GM12878 (cell line): ENCODE results near the gene PLD4.
"Not testable (repeated sequence)": the region's sequence is repeated elsewhere in the genome, so short reads cannot be mapped to it uniquely, and the experiment has no call there.

Experiments
- EZH2 ChIP-seq: IDR thresholded peaks from 2 replicates; pipeline ENCODE4 v1.6.1; 2012; ENCODE audit warnings: low read depth, mild to moderate bottlenecking, control low read depth, inconsistent platforms, low read length, borderline replicate concordance; ENCODE audit not compliant: control insufficient read depth
- FOXK2 ChIP-seq: fragments of 450-650 bp; IDR thresholded peaks from 2 replicates; pipeline ENCODE4 v1.6.1; 2017; ENCODE audit warnings: mild to moderate bottlenecking, moderate library complexity
- MXI1 ChIP-seq: fragments of 150-350 bp; IDR thresholded peaks from 2 replicates; pipeline ENCODE4 v1.6.1; 2011; ENCODE audit warnings: low read depth, mild to moderate bottlenecking, inconsistent platforms, low read length, improper control_type of control experiment
- SMC3 ChIP-seq: IDR thresholded peaks from 2 replicates; pipeline ENCODE4 v1.6.1; 2011; ENCODE audit warnings: low read length, improper control_type of control experiment, borderline replicate concordance
- TAF1 ChIP-seq: IDR thresholded peaks from 2 replicates; pipeline ENCODE4 v1.6.1; 2011; ENCODE audit warnings: mild to moderate bottlenecking, low read depth, low read length, borderline replicate concordance

DNA sequence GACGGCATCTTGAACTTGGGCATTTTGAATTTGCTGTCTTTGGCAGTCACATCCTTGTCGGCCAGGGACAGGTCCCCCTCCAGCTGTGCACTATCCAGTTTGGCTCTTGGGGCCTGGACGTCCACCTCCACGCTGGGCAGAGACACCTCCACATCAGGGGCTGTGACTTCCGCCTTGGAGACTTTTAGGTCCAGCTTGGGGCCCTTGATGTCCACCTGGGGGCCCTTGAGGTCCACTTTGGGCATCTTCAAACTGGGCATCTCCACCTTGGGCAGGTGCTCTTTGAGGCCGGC is 19.3 kb downstream of the PLD4 start:
- TF ChIP-seq MXI1, TAF1, EZH2, SMC3, FOXK2: not testable (repeated sequence)
